Gastrocnemius medialis (tissue), 4 donors: Measurements from ENCODE around the gene CIB4. TPM values are rescaled to one million over a fixed set of nuclear protein-coding genes. Genes with fewer than 3 reads are reported as not detected.

Experiments used
- ATAC-seq, 2 donors: fragments of 150-250 bp; one replicate each; pipeline ENCODE4 v1.9.1; 2016
- DNase-seq, 2 donors: peaks; one replicate each; pipeline ENCODE4 v3.0.0-alpha.2; 2019
- H3K27ac ChIP-seq, 4 donors: fragments of 200-600 bp; sonication (generic); 1 replicate in 1 of 4; 2 replicates in 3 of 4; pipeline ENCODE4 v1.5.1; 2016 to 2018; ENCODE audit warnings: mild to moderate bottlenecking in 2 of 4, moderate library complexity in 1 of 4
- H3K27me3 ChIP-seq, 3 donors: fragments of 200-600 bp; sonication (generic) in 2 of 3; 1 replicate in 1 of 3; 2 replicates in 2 of 3; pipeline versions ENCODE4 v1.5.1 to v1.6.0; 2016 to 2019; ENCODE audit warnings: mild to moderate bottlenecking in 1 of 3, moderate library complexity in 1 of 3
- H3K36me3 ChIP-seq, 2 donors: fragments of 200-600 bp; sonication (generic) in 1 of 2; one replicate each; pipeline ENCODE4 v1.5.1; 2017 to 2018
- H3K4me1 ChIP-seq, 2 donors: fragments of 200-600 bp; sonication (generic) in 1 of 2; one replicate each; pipeline ENCODE4 v1.5.1; 2016 to 2017; ENCODE audit warnings: mild to moderate bottlenecking in 2 of 2
- H3K4me3 ChIP-seq, 4 donors: fragments of 200-600 bp; sonication (generic) in 3 of 4; 1 replicate in 1 of 4; 2 replicates in 3 of 4; pipeline ENCODE4 v1.5.1; 2016 to 2019; ENCODE audit warnings: mild to moderate bottlenecking in 2 of 4
- H3K9me3 ChIP-seq, 3 donors: fragments of 200-600 bp; sonication (generic) in 2 of 3; 1 replicate in 1 of 3; 2 replicates in 2 of 3; pipeline ENCODE4 v1.5.1; 2016 to 2019
- POLR2A ChIP-seq, 2 donors: fragments of 450-650 bp; IDR thresholded peaks; one replicate each; pipeline ENCODE4 v1.6.1; 2017; ENCODE audit warnings: antibody characterized with exemption in 2 of 2, mild to moderate bottlenecking in 2 of 2, moderate library complexity in 2 of 2
- in situ Hi-C, 4 donors: fragments of 200-750 bp; cut with MboI; loops; one replicate each; pipeline versions ENCODE4 v1.15.0 to v1.8.0; 2017; ENCODE audit warnings: low sequenced_read_pairs in 4 of 4
- intact Hi-C: fragments of 100-400 bp; cut with DNase I; formaldehyde crosslinking; loops from one replicate; pipeline ENCODE4 v1.15.1; 2023; ENCODE audit warnings: low total_unique reads
- total RNA-seq, 4 donors: library from RNA; depleted of rRNA; stranded (reverse); fragments of >200 nt; gene quantifications; one replicate each; pipeline versions ENCODE4 v1.1.0 to v1.2.3, GENCODE V29; 2016
- TF ChIP-seq, protein P1 (sequence below), 5 experiments: fragments of 450-650 bp in 3 of 5; fragments of 200-600 bp in 2 of 5; sonication (generic) in 2 of 5; IDR thresholded peaks in 4 of 5; conservative IDR thresholded peaks in 1 of 5; 1 replicate in 4 of 5; 2 replicates in 1 of 5; pipeline ENCODE4 v1.5.1; 2016 to 2019; ENCODE audit warnings: antibody characterized with exemption in 5 of 5, mild to moderate bottlenecking in 3 of 5, moderate library complexity in 3 of 5

The CIB4 gene
- total RNA-seq, 4 donors from 2014 or later = not detected

DNA sequence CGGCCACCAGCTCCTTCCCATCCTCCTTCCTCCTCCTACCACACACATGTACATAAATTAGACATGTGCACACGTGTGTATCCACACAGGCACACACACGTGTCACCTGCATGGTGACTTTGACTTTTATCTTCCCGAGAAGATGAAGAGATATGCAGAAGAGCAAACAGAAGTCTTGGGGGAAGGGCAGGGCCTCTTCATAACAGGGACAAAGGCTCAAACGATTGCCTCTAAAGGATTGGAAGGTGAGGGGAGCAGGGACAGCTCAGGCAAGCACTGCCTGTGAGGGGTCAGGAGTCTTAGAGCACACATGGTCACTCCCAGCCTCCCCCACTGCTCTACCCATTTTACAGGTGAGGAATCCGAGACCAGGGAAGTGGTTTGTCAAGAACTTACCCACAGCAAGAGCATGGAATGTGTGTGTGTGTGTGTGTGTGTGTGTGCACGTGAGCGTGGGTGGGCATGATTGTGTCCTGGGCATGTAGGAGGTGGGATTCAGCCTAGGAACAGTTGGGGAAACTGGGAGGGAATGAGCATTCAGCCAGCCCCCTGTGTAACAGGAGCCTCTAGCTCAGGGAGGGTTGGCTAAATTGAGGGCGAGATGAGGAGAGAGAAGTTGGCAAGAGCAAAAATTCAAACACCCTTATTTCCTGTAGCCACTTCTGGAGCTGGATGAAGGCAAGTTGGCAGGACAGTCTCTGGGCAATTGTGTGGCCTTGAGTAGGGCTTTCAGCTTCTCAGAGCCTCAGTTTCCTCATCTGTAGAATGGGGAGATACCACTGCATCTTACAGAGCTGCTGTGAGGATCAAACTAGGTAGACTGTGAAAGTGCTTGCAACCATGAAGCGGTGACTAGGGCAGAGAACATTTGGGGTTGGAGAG lies 24.2 kb downstream of the CIB4 start:
- intact Hi-C loops (no loop called here), in situ Hi-C loops (no loop called here)
- DNase-seq (no peak), ATAC-seq (no peak)
- Histone ChIP-seq H3K4me3 (no peak overlapping the region), H3K36me3 (no peaks in the 10 kb centered on the region), H3K4me1 (no peaks in the 10 kb centered on the region), H3K27me3 (peaks cover 8 to 31% (median 12%) of the 10 kb centered on the region in 3 donors), H3K9me3 (no peaks in the 10 kb centered on the region), H3K27ac (no peak overlapping the region)
- no peak for TF ChIP-seq POLR2A (IDR thresholded peaks at IDR 0.05)
- TF ChIP-seq, protein P1, sequence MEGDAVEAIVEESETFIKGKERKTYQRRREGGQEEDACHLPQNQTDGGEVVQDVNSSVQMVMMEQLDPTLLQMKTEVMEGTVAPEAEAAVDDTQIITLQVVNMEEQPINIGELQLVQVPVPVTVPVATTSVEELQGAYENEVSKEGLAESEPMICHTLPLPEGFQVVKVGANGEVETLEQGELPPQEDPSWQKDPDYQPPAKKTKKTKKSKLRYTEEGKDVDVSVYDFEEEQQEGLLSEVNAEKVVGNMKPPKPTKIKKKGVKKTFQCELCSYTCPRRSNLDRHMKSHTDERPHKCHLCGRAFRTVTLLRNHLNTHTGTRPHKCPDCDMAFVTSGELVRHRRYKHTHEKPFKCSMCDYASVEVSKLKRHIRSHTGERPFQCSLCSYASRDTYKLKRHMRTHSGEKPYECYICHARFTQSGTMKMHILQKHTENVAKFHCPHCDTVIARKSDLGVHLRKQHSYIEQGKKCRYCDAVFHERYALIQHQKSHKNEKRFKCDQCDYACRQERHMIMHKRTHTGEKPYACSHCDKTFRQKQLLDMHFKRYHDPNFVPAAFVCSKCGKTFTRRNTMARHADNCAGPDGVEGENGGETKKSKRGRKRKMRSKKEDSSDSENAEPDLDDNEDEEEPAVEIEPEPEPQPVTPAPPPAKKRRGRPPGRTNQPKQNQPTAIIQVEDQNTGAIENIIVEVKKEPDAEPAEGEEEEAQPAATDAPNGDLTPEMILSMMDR (IDR thresholded peaks at IDR 0.05 in 4 of 5, conservative IDR thresholded peaks at IDR 0.05 in 1 of 5) = no peak

DNA sequence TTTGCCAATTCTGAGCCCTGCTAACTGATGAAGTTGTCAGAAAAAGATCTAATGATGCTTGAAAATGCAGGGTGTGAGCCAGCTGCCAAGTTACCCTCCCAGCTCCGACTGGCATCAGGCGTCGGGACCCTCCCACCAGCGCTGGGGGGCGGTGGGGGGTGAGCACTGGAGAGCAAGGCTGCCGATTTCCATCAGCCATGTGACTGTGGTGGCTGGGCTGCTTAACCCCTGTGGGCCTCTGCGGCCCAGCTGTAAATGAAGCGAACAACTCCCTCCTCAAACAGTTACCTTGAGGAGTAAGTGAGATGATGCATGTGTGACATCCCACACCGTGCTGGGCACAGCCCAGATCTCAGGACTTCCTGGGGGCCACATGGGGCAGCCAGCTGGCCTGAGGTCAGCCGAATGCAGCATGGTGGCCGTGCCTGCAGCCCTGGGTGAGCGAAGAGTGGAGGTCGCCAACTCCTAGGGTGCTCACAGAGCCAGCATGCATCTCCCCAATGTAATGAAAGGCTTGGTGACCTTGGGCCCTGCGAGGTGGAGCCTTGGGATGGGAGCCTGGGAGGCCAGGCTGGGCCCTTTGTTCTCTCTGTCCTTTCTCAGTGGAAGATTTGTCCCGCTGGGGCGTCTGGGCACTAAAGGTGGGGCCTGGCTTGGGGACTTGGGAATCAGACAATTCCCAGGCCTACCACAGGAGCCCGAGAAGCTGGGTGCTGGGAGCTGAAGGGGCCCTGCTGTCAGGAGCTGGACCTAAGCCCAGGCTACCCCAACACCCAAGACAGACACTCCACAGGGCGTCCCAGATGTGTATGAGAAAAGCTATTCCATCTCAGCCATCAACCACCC lies 25.1 kb downstream of the CIB4 start:
- intact Hi-C loops (no loop called here), in situ Hi-C loops (no loop called here)
- Histone ChIP-seq H3K36me3 (no peaks in the 10 kb centered on the region), H3K4me3 (no peak overlapping the region), H3K4me1 (no peaks in the 10 kb centered on the region), H3K27me3 (peaks cover 8 to 31% (median 12%) of the 10 kb centered on the region in 3 donors), H3K9me3 (no peaks in the 10 kb centered on the region), H3K27ac (no peak overlapping the region)
- TF ChIP-seq, protein P1 (IDR thresholded peaks at IDR 0.05 in 4 of 5, conservative IDR thresholded peaks at IDR 0.05 in 1 of 5) = no peak
- no peak for ATAC-seq
- peak in 1 of 2 donors; percentile 4 for DNase-seq

DNA sequence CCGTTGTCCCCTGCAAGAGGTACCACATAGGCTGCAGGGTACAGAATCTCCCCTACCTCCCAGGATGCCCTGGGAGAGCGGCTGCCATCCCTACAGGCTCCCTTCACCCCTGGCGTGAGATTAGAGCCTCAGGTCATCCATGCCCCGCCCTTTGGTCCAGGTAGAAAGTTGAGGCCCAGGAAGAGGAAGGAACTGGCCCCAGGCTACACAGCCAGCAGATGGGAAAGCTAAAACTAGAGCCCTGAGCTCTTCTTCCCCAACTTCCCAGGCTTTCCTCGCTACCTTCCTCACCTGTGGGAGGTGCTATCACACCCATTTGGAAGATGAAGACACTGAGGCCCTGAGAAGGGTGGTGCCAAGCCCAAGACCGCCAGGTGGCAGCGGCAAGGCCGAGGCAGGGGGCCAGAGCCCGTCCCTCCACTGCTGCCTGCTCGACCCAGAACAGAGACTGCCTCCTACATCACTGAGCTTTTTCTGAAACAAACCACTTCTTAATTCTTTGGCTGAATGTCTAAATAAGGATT lies 25.8 kb downstream of the CIB4 start:
- no peak for TF ChIP-seq POLR2A (IDR thresholded peaks at IDR 0.05)
- TF ChIP-seq, protein P1 (IDR thresholded peaks at IDR 0.05 in 4 of 5, conservative IDR thresholded peaks at IDR 0.05 in 1 of 5) = no peak
- H3K27ac ChIP-seq = no peak overlapping the region
- no peak overlapping the region for H3K4me3 ChIP-seq
- peaks cover 8 to 31% (median 12%) of the 10 kb centered on the region in 3 donors for H3K27me3 ChIP-seq
- DNase-seq = no peak
- intact Hi-C loops = no loop called here
- no peak for ATAC-seq
- H3K4me1 ChIP-seq = no peaks in the 10 kb centered on the region
- no peaks in the 10 kb centered on the region for H3K9me3 ChIP-seq
- H3K36me3 ChIP-seq = no peaks in the 10 kb centered on the region
- in situ Hi-C loops = no loop called here

DNA sequence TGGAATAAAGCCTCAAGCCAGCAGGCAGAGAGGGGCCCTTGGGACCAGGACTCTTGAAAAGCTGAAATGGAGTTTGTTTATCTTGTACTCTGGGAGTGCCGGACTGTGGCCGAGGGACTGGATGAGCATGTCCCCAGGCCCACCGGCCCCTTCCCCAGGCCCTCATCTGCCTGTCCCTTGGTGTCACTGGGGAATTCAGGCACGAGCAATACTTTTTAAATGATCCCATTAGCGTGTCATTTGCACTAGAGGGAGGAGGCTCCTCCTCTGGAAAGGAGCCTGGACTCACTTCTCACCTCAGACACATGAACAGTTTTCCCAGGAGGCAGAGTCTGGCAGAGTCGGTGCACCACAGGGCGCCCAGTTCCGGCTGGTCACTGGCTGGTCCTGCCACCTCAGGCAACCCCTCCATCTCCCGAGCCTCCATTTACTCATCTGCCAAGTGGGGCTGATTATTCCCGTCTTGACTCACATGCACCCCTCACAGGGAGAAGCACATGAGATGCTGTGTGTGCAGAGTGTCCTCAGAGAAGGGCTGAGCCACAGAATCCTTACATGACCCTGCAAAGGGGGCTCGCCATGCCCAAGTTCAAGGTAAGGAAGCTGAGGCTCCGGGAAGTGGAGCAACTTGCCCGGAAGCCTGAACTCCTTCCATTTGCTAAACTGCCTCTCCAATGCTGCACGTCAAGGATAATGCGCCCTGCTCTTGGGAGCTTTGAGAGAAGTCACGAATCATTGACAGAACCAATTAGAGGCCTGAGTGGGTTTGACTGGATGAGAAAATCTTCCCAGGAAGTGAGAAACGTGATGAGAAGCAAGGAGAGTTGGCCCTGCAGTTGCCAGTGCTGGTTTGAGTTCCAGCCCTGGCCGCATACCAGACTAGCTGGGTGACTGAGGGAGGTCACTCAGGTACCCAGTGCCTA lies 26.7 kb downstream of the CIB4 start:
- intact Hi-C loops (no loop called here), in situ Hi-C loops (no loop called here)
- no peak for ATAC-seq
- H3K9me3 ChIP-seq = no peaks in the 10 kb centered on the region
- no peaks in the 10 kb centered on the region for H3K36me3 ChIP-seq
- H3K4me1 ChIP-seq = no peaks in the 10 kb centered on the region
- no peak for DNase-seq
- TF ChIP-seq, protein P1 (IDR thresholded peaks at IDR 0.05 in 4 of 5, conservative IDR thresholded peaks at IDR 0.05 in 1 of 5) = no peak
- TF ChIP-seq POLR2A (IDR thresholded peaks at IDR 0.05) = no peak
- H3K27me3 ChIP-seq = peaks cover 8 to 31% (median 12%) of the 10 kb centered on the region in 3 donors
- no peak overlapping the region for H3K4me3 ChIP-seq
- H3K27ac ChIP-seq = no peak overlapping the region
